Natural killer cell (primary cell): Measurements from ENCODE around the gene FARS2. TPM values are rescaled to one million over a fixed set of nuclear protein-coding genes. Genes with fewer than 3 reads are reported as not detected.

Experiments used
- ATAC-seq, 3 donors: fragments of 150-1000 bp in 2 of 3; fragments of 200-7000 bp in 1 of 3; cut with Tn5 transposase; 1 replicate in 1 of 3; 2 replicates in 2 of 3; pipeline ENCODE4 v1.10.0; 2021; ENCODE audit warnings: mild to moderate bottlenecking in 2 of 3, moderate library complexity in 2 of 3
- DNase-seq, 2 donors: peaks; one replicate each; pipeline versions ENCODE4 v3.0.0 to v3.0.0-alpha.2; 2013 to 2021; ENCODE audit warnings: mixed read lengths in 1 of 2
- H3K27ac ChIP-seq: one replicate; pipeline ENCODE4 v1.5.1; 2013; ENCODE audit warnings: mild to moderate bottlenecking, low read length
- H3K27me3 ChIP-seq: one replicate; pipeline ENCODE4 v1.6.1; 2013; ENCODE audit warnings: low read length; ENCODE audit not compliant: control insufficient read depth, insufficient read depth
- H3K36me3 ChIP-seq: one replicate; pipeline ENCODE4 v1.6.1; 2013; ENCODE audit warnings: low read length; ENCODE audit not compliant: control insufficient read depth, insufficient read depth
- H3K4me1 ChIP-seq: one replicate; pipeline ENCODE4 v1.6.1; 2013; ENCODE audit warnings: low read length; ENCODE audit not compliant: control insufficient read depth, insufficient read depth
- H3K4me3 ChIP-seq: one replicate; pipeline ENCODE4 v1.5.1; 2013; ENCODE audit warnings: low read length
- H3K9me3 ChIP-seq: one replicate; pipeline ENCODE4 v1.6.1; 2013; ENCODE audit warnings: low read length; ENCODE audit not compliant: control insufficient read depth, insufficient read depth
- H3K27ac Mint-ChIP-seq, 2 donors: one replicate each; pipeline ENCODE4 v1.8.0; 2022; ENCODE audit warnings: mild to moderate bottlenecking in 2 of 2, mixed read lengths in 2 of 2, moderate library complexity in 1 of 2
- H3K27me3 Mint-ChIP-seq, 2 donors: one replicate each; pipeline ENCODE4 v1.8.0; 2022; ENCODE audit warnings: low read depth in 2 of 2, mixed read lengths in 2 of 2
- H3K36me3 Mint-ChIP-seq: one replicate; pipeline ENCODE4 v1.8.0; 2022; ENCODE audit warnings: mixed read lengths
- H3K4me1 Mint-ChIP-seq, 2 donors: one replicate each; pipeline ENCODE4 v1.8.0; 2022; ENCODE audit warnings: mixed read lengths in 2 of 2
- H3K4me3 Mint-ChIP-seq: one replicate; pipeline ENCODE4 v1.8.0; 2022; ENCODE audit warnings: mild to moderate bottlenecking, moderate library complexity, mixed read lengths
- H3K9me3 Mint-ChIP-seq, 2 donors: one replicate each; pipeline ENCODE4 v1.8.0; 2022; ENCODE audit warnings: mixed read lengths in 2 of 2
- WGBS: methylation state at CpG from one replicate; pipeline ENCODE4 v1.1.7; 2013; ENCODE audit warnings: missing lambda C conversion rate; ENCODE audit not compliant: insufficient coverage; 5-methylcytosine and 5-hydroxymethylcytosine counted together
- intact Hi-C: fragments of 100-400 bp; cut with micrococcal nuclease; formaldehyde crosslinking; loops from one replicate; pipeline ENCODE4 v1.14.2; 2022
- total RNA-seq, 4 donors: library from RNA; stranded (reverse); fragments of 120-200 nt in 1 of 4; gene quantifications; one replicate each; pipeline versions ENCODE4 v1.2.3 to v1.2.4, GENCODE V29; 2013 to 2022
- TF ChIP-seq, protein P1 (sequence below): fragments of 200-600 bp; IDR thresholded peaks from one replicate; pipeline ENCODE4 v1.8.0; 2022; ENCODE audit warnings: antibody characterized with exemption

The FARS2 gene
- total RNA-seq, 3 donors from 2014 or later (not counting 1 experiment from before 2014, with no cell fraction given): 15.3 to 24.8 (median 22.7) TPM

DNA sequence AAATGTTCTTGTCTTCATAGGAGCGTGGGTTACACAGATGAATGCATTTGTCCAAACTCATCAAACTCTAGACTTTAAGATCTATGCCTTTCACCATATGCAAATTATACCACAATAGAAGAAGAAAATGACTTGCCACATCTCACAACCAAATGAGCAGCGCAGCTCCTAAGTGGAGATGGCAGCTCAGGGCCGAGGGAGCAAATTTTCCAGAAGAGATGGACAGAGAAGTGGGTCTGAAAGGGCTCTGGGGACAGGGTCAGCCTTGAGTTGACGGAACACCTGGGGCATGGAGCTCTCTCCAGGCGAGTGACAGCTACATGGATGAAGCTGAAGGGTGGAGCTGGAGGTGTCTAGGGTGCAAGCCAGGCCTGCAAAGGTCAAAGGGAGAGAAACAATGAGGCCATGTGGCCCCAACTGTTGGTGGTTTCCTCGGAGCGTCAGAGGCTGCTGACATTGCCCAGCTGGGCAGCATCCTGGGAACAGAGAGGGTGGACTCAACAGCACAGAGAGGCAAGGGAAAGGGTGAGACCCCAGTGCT is 517.1 kb downstream of the FARS2 start:
- no peaks in the 10 kb centered on the region for H3K4me1 ChIP-seq

DNA sequence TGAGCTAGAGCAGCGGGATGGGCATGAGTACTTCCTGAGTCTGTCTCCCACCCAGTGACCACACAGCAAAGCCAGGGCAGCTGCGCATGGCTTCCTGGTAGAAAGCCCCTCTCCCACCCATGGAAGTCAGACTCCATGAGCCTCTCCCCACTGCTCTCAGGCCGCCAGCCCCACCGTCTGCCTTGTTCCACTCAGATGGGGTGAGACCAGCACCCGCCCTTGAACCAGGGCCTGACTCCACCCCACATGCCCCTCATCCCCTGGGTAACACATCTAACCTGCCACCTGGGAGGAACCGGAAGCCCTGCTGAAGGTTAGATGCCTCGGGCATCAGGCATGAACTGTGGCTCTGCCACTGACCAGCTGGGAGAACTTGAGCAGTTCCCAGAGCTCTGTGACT is 517.6 kb downstream of the FARS2 start:
- H3K36me3 ChIP-seq: no peaks in the 10 kb centered on the region
- intact Hi-C loops: no loop called here
- 93% methylated on average over 7 of the region's 7 CpGs for WGBS
- H3K4me3 ChIP-seq: no peak overlapping the region
- DNase-seq (no peak), ATAC-seq (no peak)
- H3K9me3 ChIP-seq: no peaks in the 10 kb centered on the region
- H3K4me1 ChIP-seq: no peaks in the 10 kb centered on the region
- H3K9me3 Mint-ChIP-seq: no peaks in the 10 kb centered on the region
- H3K4me3 Mint-ChIP-seq: no peak overlapping the region
- TF ChIP-seq, protein P1, sequence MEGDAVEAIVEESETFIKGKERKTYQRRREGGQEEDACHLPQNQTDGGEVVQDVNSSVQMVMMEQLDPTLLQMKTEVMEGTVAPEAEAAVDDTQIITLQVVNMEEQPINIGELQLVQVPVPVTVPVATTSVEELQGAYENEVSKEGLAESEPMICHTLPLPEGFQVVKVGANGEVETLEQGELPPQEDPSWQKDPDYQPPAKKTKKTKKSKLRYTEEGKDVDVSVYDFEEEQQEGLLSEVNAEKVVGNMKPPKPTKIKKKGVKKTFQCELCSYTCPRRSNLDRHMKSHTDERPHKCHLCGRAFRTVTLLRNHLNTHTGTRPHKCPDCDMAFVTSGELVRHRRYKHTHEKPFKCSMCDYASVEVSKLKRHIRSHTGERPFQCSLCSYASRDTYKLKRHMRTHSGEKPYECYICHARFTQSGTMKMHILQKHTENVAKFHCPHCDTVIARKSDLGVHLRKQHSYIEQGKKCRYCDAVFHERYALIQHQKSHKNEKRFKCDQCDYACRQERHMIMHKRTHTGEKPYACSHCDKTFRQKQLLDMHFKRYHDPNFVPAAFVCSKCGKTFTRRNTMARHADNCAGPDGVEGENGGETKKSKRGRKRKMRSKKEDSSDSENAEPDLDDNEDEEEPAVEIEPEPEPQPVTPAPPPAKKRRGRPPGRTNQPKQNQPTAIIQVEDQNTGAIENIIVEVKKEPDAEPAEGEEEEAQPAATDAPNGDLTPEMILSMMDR: no peak
- no peak overlapping the region for H3K27ac ChIP-seq
- no peaks in the 10 kb centered on the region for H3K27me3 ChIP-seq
- no peak overlapping the region for H3K27ac Mint-ChIP-seq
- H3K36me3 Mint-ChIP-seq: no peaks in the 10 kb centered on the region
- H3K4me1 Mint-ChIP-seq: peaks cover 2 to 4% of the 10 kb centered on the region in 2 donors
- H3K27me3 Mint-ChIP-seq: no peaks in the 10 kb centered on the region

More for the DNA sequence above, 517.1 kb downstream of the FARS2 start:
- Histone ChIP-seq H3K27ac (no peak overlapping the region), H3K4me3 (no peak overlapping the region), H3K27me3 (no peaks in the 10 kb centered on the region), H3K36me3 (no peaks in the 10 kb centered on the region), H3K9me3 (no peaks in the 10 kb centered on the region)
- Mint-ChIP-seq H3K9me3 (no peaks in the 10 kb centered on the region), H3K36me3 (no peaks in the 10 kb centered on the region), H3K4me3 (no peak overlapping the region), H3K4me1 (peaks cover 0 to 4% of the 10 kb centered on the region in 2 donors), H3K27me3 (no peaks in the 10 kb centered on the region), H3K27ac (no peak overlapping the region)
- TF ChIP-seq, protein P1: no peak
- intact Hi-C loops: no loop called here
- no peak for ATAC-seq
- no peak for DNase-seq
- 68% methylated on average over 7 of the region's 7 CpGs for WGBS

DNA sequence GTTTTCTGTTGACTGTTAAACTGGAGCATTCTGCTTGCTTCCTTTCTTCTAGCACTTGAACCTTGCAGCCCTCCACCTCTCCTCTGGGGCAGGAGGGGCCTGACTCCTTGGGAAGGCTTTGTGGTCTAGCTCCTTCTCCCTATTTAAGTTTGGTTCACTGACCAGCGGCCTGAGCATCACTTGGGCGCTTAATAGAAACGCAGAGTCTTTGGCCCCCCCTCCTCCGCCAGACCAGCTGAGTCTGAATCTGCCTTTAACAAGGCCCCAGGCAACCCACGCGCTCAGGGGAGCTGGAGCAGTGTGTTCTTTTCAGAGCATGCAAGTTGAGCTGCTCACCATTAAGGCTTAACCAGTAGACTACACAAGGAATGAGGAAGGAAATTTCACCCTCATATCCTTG is 519.7 kb downstream of the FARS2 start:
- Mint-ChIP-seq H3K27me3 (no peaks in the 10 kb centered on the region), H3K4me1 (peaks cover 4 to 10% of the 10 kb centered on the region in 2 donors), H3K4me3 (no peak overlapping the region), H3K36me3 (no peaks in the 10 kb centered on the region), H3K27ac (no peak overlapping the region), H3K9me3 (no peaks in the 10 kb centered on the region)
- TF ChIP-seq, protein P1: no peak
- WGBS: 98% methylated on average over 6 of the region's 6 CpGs
- H3K36me3 ChIP-seq: no peaks in the 10 kb centered on the region
- H3K4me1 ChIP-seq: no peaks in the 10 kb centered on the region
- H3K9me3 ChIP-seq: no peaks in the 10 kb centered on the region
- H3K27me3 ChIP-seq: no peaks in the 10 kb centered on the region
- H3K4me3 ChIP-seq: no peak overlapping the region
- H3K27ac ChIP-seq: no peak overlapping the region
- no peak for DNase-seq
- intact Hi-C loops: no loop called here
- ATAC-seq: no peak

DNA sequence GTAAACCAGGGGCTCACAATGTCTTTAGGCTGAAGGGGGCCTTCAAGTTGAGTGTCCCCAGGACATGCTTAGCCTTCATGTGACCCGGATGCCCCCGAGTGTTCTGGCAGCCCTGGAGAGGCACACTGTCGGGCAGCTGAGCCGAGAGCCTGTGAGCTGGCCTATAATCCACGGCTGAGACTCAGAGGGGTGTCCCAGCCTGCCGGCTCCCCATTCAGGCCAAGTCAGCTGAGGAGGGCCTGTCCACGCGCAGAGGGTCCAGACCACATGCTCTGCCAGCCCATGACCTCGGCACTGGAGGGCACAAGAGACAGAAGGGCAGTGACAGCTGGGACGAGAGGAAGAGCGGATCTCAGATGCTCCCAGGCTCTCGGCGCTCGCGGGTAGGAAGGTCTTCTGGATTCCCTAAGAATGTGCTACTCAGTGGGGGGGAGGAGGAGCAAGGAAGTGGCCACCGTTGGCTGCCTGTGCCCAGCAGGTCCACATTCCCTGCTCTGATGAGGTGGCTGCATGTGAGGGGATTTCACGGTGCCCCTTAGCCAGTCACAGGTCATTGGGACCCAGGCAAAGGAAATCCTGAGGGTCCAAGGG is 520.7 kb downstream of the FARS2 start:
- H3K27ac Mint-ChIP-seq: no peak overlapping the region

More for the DNA sequence above, 520.7 kb downstream of the FARS2 start:
- peaks cover 13 to 16% of the 10 kb centered on the region in 2 donors for H3K4me1 Mint-ChIP-seq
- Histone ChIP-seq H3K36me3 (no peaks in the 10 kb centered on the region), H3K4me3 (no peak overlapping the region), H3K27me3 (no peaks in the 10 kb centered on the region), H3K9me3 (no peaks in the 10 kb centered on the region), H3K27ac (no peak overlapping the region), H3K4me1 (peaks cover 1% of the 10 kb centered on the region)
- WGBS: 92% methylated on average over 17 of the region's 17 CpGs
- no peaks in the 10 kb centered on the region for H3K27me3 Mint-ChIP-seq
- no peaks in the 10 kb centered on the region for H3K9me3 Mint-ChIP-seq
- intact Hi-C loops: no loop called here
- TF ChIP-seq, protein P1: no peak
- no peak overlapping the region for H3K4me3 Mint-ChIP-seq
- ATAC-seq: no peak
- no peak for DNase-seq
- H3K36me3 Mint-ChIP-seq: no peaks in the 10 kb centered on the region
